GM11168 (cell line): ENCODE results near the gene MACROD2.

Source experiments
- in situ Hi-C: fragments of 300-500 bp; cut with MboI; formaldehyde crosslinking; loops from one replicate; pipeline ENCODE4 v1.12.0; 2022; ENCODE audit warnings: low sequenced_read_pairs; ENCODE audit not compliant: unreplicated experiment

The MACROD2 gene

DNA sequence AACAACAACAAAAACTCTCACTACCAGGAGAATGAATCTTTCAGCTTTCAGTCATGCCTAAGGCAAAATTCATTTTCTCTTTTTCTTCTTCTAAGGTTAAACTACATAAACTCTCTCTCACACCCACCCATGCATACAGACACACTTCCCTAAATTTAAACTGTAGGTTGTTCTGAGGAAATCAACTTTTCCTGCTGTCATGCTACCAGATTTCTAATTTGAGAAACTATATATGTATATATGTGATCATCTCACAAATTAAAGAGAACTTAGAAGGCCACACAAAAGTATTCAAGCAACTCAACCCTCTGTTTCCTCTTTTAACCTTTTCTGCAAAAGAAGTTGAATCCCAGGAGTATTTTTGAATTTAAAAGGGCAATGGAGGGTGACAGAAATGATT lies 2045.4 kb downstream of the MACROD2 start:
- in situ Hi-C loops: no loop called here

DNA sequence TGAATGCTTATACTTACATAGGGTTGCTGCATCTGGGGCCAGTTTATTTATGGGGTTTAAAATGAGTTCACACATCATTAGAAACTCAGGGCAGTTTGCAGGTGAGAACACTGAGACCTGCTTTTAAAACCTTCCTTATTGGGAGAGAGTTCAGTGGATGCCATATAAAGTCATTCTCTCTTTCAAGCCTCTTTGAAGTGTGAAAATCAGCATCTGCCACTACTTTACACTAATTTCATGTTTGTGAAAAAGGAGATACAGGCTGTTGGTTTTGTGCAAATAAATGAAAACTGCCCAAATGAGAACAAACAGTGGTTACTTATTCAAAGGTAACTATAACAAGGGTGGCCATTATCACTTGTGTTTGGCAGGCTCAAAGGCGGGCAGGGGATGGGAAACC lies 2047.4 kb downstream of the MACROD2 start:
- in situ Hi-C loops: no loop called here

DNA sequence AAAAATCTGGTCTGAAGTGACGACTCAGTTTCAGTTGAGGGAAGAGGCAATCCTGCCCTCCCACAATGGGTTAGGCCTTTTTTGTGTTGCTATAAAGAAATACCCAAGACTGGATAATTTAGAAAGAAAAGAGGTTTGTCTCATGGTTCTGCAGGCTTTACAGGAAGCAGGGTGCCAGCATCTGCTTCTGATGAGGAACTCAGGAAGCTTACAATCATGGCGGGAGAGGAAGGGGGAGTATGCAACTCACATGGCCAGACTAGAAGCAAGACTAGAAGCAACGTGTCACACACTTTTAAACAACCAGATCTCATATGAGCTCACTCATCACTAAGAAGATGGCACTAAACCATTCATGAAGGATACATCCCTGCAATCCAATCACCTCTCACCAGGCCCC lies 2048.6 kb downstream of the MACROD2 start:
- in situ Hi-C loops: no loop called here

DNA sequence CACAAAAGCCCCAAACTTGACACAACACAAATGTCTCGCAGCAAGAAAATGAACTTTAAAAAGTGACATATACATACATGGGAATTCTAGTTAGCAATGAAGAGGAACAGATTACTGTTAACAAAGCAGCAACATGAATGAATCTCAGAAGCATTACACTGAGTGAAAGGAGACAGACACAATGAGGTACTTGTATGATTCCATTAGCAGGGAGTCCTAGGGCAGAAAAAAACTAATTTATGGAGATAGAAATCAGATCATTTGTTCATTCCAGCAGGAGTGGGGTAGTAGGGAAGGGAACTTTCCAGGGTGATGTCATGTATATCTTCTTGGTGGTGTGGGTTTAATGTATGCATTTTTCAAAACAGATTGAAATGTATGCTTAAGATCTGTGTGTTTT lies 2053.6 kb downstream of the MACROD2 start:
- in situ Hi-C loops: no loop called here

DNA sequence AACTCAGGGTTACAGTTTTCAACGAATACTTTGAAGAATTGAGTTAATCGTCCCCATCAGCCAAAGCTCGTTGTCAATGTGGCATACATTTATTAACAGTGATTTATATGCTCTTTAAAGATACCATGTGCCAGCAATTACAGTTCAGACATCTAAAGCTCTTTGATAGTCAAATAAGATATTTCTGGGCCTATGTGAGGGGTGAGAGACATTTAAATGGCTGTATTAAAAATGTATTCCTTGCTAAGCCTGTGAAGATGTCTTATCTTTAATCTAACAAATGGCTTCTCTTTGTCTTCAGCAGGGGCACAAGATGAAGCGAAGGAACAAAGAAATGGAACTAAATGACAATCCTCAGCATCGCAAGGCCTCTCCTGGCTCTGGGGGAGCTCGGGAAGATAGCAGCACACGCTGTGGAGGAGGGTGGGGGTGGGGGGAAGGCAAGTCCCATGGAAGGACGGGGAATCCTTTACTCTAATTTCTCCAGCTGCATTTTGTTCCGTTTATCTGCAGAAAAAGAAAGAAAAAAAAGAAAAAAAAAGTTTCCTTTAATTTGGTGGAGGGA lies 2054.3 kb downstream of the MACROD2 start:
- in situ Hi-C loops: no loop called here

DNA sequence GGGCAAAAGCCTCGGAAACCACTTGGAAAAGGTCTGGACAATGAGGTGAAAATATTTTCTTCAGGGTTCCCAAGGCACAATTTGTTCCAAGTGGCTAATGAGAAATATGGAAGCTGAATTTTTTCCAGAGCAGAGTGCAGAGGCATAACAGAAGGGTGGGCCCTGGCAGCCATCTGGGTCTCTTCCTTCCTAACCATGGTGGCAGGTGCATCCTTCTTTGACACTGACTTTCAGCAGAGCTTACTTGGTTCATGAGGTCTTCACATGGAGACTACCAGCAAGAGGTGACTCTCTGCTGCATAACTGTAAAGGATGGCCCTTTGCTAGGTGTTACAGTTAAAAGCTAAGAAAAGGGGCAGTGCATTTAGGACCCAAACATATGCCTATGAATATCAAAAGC lies 2055.1 kb downstream of the MACROD2 start:
- in situ Hi-C loops: no loop called here

DNA sequence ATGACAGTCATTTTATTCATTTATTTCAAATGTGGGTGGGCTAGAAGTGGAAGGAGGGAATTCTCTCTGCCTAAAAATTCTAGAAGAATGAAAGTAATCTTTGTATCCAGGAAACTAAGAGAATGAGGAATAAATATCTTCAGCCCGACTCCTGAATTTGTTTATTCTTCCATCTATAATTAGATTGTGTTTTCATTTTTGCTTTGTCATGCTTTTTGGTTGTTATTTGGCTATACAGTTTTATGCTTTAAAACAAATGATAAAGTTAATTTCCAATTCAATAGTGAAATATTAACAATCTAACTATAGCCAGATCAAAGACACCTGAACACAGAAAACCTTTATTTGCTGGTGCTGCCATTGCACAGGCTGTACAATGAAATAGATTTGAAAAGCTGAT lies 2056.7 kb downstream of the MACROD2 start:
- in situ Hi-C loops: no loop called here

DNA sequence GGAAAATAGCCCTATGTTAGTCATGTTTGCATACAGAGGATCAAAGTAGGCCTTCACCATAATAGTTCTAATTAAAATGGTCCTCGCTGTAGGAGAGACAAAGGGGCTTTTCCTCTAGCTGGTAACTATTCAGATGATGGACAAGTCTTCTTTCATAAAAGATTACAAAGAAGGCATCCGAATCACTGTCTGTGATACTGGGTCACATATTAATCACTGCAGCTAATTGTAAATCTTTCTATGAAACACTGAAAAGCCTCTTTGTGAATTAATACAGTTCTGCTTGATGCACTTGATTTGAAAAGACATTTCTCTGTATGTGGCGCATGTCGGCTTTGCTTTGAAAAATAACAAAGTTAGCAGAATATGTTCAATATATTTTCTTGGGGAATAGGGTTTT lies 2057.1 kb downstream of the MACROD2 start:
- in situ Hi-C loops: no loop called here

DNA sequence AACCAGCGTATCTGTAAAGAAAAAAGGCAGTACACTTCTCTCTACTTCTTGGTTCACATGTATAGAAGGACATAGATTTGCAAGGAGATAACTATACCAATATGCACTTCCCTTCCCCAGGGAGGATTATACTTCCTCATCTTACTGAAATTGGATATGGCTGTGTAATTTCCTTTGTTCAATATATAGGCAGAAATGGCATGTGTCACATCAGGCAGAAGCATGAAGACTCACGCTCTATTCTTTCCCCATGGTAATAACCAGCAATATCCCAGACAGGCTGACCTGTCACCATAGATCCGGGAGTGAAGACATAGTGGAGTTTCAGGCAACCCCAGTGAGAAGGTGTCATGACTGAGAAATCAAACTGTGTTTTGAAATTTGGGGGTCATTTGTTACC lies 2059.7 kb downstream of the MACROD2 start:
- in situ Hi-C loops: no loop called here

DNA sequence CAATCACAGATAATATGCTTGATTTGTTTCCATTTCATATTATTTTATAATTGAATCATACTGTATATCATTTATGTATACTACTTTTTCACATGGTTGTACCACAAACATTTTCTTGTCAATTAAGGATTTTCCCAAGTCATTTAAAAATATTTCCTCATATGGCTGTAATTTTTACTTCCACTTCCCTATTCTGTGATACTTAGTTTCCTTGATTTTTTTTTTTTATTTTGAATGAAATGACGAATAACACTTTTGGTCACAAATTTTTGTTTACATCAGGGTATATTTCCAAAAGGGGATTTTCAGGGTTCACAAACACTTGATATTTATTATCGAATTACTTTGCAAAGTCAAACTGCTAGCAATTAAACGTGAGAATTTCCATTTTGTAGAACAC lies 2062.3 kb downstream of the MACROD2 start:
- in situ Hi-C loops: no loop called here

DNA sequence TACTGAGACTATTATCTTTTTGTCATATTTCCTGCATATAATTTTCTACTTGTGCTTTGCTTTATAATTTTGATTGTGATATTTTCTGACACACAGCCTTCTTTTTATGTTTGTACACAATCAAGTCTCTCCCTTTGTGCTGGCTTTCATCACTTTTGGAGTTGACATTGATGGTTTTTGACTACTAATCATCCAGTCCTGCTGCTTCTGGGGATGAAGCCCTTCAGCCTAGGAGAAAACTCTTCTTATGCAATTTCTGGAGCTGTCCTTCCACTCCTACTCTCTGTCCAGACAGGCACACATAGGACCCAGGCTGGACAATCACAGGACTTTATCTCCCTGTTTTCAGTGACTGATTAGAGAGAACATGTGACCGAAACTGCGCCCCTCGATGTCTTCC lies 2063.0 kb downstream of the MACROD2 start:
- in situ Hi-C loops: no loop called here

DNA sequence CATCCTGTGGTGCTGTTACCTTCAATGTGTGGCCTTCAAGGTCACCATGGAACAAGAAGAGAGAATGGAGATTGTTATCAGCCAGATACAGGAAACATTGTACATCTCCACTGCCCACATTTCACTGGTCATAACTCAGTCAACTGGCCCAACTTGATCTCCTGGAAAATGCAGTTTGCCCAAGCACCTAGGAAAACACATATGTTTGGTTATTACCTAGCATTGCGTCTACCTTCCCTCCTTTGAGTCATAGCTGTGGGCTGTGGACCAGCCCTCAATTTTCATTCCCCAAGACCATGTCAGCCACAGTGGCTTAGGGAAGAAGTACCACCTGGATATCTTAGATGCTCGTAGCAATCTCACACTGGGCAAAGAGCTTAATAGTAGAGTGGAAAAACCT lies 2064.5 kb downstream of the MACROD2 start:
- in situ Hi-C loops: no loop called here

DNA sequence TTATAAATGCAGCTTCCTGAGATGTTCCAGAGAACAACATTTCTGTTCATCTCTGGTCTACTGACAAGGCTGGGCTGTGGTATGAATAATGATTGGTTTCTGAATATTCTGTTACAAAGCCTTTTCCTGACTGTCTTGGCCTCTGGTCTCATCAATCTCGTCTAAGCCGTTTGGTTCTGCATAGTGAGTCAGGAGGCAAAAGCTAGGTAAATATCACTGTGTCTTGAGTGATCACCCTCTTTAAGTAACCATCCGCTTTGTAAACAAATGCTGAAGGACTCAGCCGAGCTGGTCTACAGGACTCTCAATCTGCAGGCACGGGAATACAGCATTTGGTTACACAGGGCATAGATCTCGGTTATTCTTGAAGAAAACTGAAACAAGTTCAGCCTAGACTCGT lies 2066.0 kb downstream of the MACROD2 start:
- in situ Hi-C loops: no loop called here

DNA sequence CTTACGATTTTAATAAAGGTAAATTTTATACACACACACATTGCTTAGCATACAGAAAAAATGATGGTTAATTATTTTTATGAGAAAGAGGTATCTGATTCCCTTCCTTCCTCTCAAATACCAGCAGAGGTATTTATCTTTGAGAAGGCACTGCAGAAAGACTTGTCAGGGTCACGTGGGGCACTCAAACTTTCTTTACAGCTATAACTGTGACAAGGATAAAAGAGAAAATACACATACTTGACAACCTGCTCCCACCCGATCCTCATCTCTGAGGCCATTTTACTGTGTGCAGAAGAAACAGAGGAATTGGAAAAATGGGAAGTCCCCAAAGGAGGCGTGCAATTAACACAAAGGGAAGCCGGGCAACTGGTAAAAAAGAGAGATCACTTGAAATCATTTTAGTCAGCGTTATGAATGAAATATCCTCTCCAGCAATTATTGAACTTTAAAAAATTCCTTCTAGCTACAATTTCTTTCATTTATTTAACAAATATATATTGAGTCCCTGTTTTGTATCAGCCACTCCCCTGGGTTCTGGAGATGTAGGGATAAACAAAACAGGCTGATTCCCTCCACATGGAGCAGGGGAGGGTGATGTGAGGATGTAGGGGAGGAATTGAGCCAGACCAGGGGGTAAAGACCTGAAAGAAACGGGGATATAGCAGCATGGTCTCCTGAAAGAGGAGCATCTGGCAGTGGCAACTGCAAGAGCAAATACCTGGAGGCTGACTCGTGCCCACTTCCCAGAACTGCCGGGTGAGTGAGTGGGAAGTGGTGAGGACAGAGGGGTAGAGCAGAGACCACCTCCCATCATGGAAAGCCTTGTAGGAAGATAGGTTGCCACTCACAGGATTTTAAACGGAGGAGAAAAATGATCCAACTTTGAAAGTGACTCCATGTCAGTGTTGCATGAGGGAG lies 2067.6 kb downstream of the MACROD2 start:
- in situ Hi-C loops: no loop called here

DNA sequence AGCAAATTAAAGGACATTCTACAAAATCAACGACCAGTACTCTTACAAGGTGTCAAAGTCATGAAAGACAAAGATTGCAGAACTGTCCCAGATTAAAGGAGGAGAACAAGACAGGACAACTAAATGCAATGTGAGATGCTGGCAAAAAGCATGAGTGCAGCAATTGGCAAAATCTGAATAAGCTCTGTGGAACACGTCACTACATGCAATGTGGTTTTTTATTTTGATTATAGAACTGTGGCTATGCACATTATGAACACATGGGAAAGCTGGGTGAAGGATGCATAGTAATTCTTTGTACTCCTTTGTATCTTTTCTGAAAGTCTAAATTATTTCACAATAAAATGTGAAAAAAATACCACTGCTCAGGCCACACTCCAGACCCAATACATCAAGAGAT lies 2068.6 kb downstream of the MACROD2 start:
- in situ Hi-C loops: no loop called here

DNA sequence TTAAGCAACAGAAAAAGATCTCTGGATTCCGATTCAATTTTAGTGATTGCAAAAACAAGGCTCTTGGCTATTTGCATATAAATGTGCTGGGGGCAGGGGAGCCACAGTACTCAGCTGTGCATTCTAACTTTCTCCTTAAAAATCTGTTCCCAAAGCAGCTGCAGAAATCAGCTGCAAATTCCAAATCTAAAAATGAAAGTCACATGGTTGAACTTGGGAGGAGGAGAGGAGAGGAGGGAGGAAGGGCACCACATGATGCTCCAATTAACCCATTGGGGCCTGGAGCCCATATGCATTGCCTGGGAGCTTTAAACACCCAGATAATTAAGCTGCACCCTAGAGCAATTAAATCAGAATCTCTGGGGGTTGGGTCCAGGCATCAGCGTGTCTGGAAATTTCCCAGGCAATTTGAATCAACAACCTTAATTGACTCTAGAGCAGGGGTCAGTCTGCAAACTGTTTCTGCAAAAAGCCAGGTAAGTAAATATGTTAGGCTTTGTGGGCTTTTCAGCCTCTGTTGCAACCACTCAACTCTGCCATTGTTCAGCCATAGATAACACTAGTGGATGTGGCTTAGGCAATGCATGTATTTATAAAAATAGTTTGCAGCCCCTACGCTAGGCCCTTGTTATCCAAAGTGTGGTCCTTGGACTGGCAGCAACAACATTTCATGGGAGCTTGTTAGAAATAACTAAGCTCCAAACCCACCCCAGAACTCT lies 2069.8 kb downstream of the MACROD2 start:
- in situ Hi-C loops: no loop called here

DNA sequence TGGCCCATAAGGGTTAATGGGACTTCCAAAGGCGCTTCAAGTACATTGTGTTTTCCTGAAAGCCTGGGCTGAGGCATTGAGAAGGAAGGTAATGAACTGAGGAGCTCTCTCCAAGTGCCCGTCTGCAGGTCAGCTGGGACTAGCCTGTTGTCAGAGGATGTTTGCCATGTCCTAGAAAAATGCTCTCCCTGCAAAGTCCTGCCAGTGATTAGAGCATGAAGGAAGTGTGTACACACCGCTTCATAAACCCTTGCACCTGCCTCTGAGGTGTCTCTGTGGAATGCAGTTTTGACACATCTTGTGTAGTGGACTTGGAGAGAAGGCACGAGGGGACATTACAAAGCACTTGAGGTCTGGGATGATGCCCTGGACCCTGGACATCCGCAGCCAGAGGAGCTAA lies 2071.3 kb downstream of the MACROD2 start:
- in situ Hi-C loops: no loop called here

DNA sequence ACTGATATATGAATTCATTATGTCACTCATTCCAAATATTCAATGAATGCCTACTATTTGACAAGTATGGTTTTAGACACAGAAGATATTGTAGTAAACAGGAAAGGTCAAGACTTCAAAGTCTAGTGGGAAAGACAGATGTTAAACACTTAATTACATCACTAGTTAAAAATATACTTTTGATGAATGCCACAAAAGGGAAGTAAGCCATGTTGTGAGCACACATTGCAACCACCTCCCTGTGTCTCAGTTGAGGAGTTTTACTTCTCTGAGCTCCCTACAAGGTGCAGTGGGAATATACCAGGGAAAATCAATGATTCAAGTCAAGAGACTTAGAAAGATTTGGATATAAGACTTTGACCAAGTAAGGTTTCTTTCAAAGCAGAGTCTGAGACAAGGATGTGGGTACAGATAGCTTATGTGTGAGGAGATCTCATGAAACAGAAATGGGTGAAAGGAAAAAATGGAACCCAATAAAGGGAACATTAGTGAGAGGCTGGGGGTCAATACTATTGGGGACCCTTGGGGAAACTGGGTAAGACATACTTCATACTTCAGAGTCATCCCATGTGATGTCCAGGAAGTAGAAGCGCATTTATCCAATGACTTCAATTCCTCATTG lies 2074.2 kb downstream of the MACROD2 start:
- in situ Hi-C loops: no loop called here

DNA sequence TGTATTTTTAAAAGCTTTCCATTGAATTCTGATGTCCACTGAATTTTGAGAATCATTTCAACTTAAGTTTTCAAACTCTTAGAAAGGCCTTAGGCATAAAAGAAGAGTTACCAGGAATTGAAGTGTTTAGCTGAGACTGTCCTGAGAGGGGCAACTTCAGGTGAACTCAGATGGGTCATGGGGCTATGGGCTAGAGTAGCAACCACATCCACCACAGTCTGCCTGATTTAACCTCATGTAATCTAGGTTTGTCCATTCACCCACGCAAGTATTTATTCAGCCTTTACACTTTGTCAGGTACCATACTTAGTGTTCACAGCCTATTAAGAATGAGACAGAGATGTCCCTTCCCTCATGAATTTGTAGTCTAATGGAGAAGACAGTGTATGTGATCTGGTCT lies 2076.9 kb downstream of the MACROD2 start:
- in situ Hi-C loops: no loop called here

DNA sequence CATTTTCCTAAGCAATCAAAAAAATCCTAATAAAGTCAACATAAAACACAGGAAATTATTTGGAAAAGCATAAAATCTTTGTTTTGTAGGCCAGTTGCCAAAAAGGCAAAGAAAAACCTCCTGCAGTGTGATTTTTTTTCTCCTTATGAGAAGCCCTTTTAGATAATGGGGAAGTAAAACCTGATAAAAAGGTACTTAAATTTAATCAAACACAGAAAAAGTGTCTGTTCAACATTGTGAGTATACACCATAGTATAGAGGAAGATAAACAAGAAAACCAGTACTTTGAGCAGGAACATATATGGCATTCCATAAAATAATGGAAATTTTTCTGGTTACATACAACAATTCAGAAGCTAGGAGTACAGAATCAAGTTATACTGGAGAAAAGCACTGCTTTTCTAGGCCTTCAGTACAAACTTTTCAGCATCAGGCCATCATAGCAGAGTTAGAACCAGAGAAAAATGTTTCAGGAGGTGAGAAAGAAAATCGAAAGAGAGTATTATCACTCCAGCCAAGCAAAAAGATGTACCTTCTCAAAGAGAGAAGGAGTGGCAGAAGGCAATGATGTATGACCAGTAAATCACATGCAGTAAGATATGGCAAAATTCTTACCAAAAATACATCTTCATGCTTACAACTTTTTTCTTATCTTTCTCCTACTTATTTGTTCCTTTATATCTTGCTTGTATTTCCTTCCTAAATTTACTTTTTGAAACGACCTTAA lies 2083.0 kb downstream of the MACROD2 start:
- in situ Hi-C loops: no loop called here
